Tibial artery (tissue), 4 donors: ENCODE measurements around the gene CERK.

ENCODE experiments used
- DNase-seq, 2 donors: peaks; one replicate each; pipeline ENCODE4 v3.0.0-alpha.2; 2019
- H3K27ac ChIP-seq, 2 donors: fragments of 200-600 bp; sonication (generic) in 1 of 2; 1 replicate in 1 of 2; 2 replicates in 1 of 2; pipeline ENCODE4 v1.5.1; 2018 to 2019; ENCODE audit warnings: mild to moderate bottlenecking in 1 of 2
- H3K27me3 ChIP-seq, 2 donors: fragments of 200-600 bp; sonication (generic) in 1 of 2; one replicate each; pipeline versions ENCODE4 v1.5.1 to v1.6.0; 2016 to 2019
- H3K36me3 ChIP-seq, 3 donors: fragments of 200-600 bp; sonication (generic) in 2 of 3; one replicate each; pipeline ENCODE4 v1.5.1; 2016 to 2019; ENCODE audit warnings: mild to moderate bottlenecking in 2 of 3
- H3K4me1 ChIP-seq, 4 donors: fragments of 200-600 bp; sonication (generic) in 2 of 4; 1 replicate in 3 of 4; 2 replicates in 1 of 4; pipeline ENCODE4 v1.5.1; 2016 to 2019
- H3K4me3 ChIP-seq, 2 donors: fragments of 200-600 bp; sonication (generic) in 1 of 2; 1 replicate in 1 of 2; 2 replicates in 1 of 2; pipeline ENCODE4 v1.5.1; 2018 to 2019; ENCODE audit warnings: mild to moderate bottlenecking in 2 of 2
- H3K9me3 ChIP-seq, 3 donors: fragments of 200-600 bp; sonication (generic) in 1 of 3; one replicate each; pipeline ENCODE4 v1.5.1; 2016 to 2019
- CTCF ChIP-seq, 2 experiments: fragments of 200-600 bp in 1 of 2; fragments of 450-650 bp in 1 of 2; IDR thresholded peaks; one replicate each; pipeline ENCODE4 v1.5.1; 2017 to 2019; ENCODE audit warnings: antibody characterized with exemption in 2 of 2, mild to moderate bottlenecking in 1 of 2, moderate library complexity in 1 of 2
- intact Hi-C: fragments of 100-400 bp; cut with DNase I; formaldehyde crosslinking; loops from one replicate; pipeline ENCODE4 v1.15.0; 2023; ENCODE audit warnings: low total_unique reads

CERK gene

GRCh38 chr22:46687460-46687859 lies 50.6 kb downstream of the CERK start:
- H3K4me1 ChIP-seq = no peaks in the 10 kb centered on the region
- H3K27ac ChIP-seq = no peak overlapping the region
- H3K27me3 ChIP-seq = no peaks in the 10 kb centered on the region
- no peak for DNase-seq
- no peak for TF ChIP-seq CTCF (IDR thresholded peaks at IDR 0.05)
- no peaks in the 10 kb centered on the region for H3K9me3 ChIP-seq
- intact Hi-C loops = no loop called here
- peaks cover 66 to 77% (median 73%) of the 10 kb centered on the region in 3 donors for H3K36me3 ChIP-seq
- H3K4me3 ChIP-seq = no peak overlapping the region

- Histone ChIP-seq H3K27me3 (no peaks in the 10 kb centered on the region), H3K27ac (no peak overlapping the region), H3K9me3 (no peaks in the 10 kb centered on the region), H3K4me1 (no peaks in the 10 kb centered on the region), H3K4me3 (no peak overlapping the region), H3K36me3 (peaks cover 65 to 75% (median 73%) of the 10 kb centered on the region in 3 donors)
- intact Hi-C loops = no loop called here
- DNase-seq = no peak
- no peak for TF ChIP-seq CTCF (IDR thresholded peaks at IDR 0.05)
Observed at GRCh38 chr22:46687048-46687444, 51.0 kb downstream of the CERK start.

GRCh38 chr22:46686221-46687047 lies 51.6 kb downstream of the CERK start:
- Histone ChIP-seq H3K9me3 (no peaks in the 10 kb centered on the region), H3K27me3 (no peaks in the 10 kb centered on the region), H3K4me3 (no peak overlapping the region), H3K27ac (no peak overlapping the region), H3K4me1 (no peaks in the 10 kb centered on the region), H3K36me3 (peaks cover 59 to 69% (median 67%) of the 10 kb centered on the region in 3 donors)
- no peak for DNase-seq
- intact Hi-C loops = no loop called here
- no peak for TF ChIP-seq CTCF (IDR thresholded peaks at IDR 0.05)

- H3K4me3 ChIP-seq = no peak overlapping the region
- H3K36me3 ChIP-seq = peaks cover 42 to 52% (median 50%) of the 10 kb centered on the region in 3 donors
- no peak for TF ChIP-seq CTCF (IDR thresholded peaks at IDR 0.05)
- no peak overlapping the region for H3K27ac ChIP-seq
- H3K9me3 ChIP-seq = no peaks in the 10 kb centered on the region
- H3K27me3 ChIP-seq = no peaks in the 10 kb centered on the region
- H3K4me1 ChIP-seq = peaks cover 0 to 6% (median 4%) of the 10 kb centered on the region in 4 donors
- intact Hi-C loops = no loop called here
- no peak for DNase-seq
Observed at GRCh38 chr22:46684706-46685105, 53.3 kb downstream of the CERK start.

GRCh38 chr22:46682011-46682731 lies 55.9 kb downstream of the CERK start:
- H3K27me3 ChIP-seq = no peaks in the 10 kb centered on the region
- no peak for TF ChIP-seq CTCF (IDR thresholded peaks at IDR 0.05)
- H3K27ac ChIP-seq = no peak overlapping the region
- H3K36me3 ChIP-seq = peaks cover 19 to 36% (median 27%) of the 10 kb centered on the region in 3 donors
- intact Hi-C loops = no loop called here
- peaks cover 0 to 15% (median 8%) of the 10 kb centered on the region in 4 donors for H3K4me1 ChIP-seq
- no peaks in the 10 kb centered on the region for H3K9me3 ChIP-seq
- DNase-seq = no peak
- H3K4me3 ChIP-seq = no peak overlapping the region
